ENCODE measurements around the gene RNF152.

DNA sequence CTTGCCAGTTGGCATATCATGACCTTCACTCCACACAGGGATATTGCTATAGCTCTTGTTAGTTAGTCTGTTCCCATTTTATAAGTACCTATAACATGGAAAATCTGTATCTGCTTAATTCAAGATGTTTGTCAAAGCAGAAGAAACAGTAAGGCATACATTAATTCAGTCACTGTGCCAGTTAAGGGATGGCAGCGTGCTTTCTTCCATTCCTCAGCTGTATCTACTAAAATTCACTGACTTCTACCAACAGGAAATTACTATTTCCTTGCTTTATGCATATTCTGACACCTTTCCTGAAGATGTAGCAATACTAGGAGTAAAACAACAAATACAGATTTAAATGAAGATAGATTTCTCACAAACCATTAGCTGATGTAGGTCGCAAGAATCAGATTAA, 59.9 kb downstream of the RNF152 start:
- TF ChIP-seq POLR2AphosphoS5 (IDR thresholded peaks at IDR 0.05) = no peak
- no peak for TF ChIP-seq TAF1 (IDR thresholded peaks at IDR 0.05; ENCODE audit: low read depth)
